Measurements from ENCODE around the gene PKN2. TPM values are rescaled to one million over a fixed set of nuclear protein-coding genes. Genes with fewer than 3 reads are reported as not detected.

PKN2 gene
- total RNA-seq, 2 donors from 2014 or later: 29.7 to 66.9 TPM

GRCh38 chr1:88783145-88783544, 99.1 kb downstream of the PKN2 start:
- no peak overlapping the region for H3K4me3 ChIP-seq
- no peaks in the 10 kb centered on the region for H3K9me3 ChIP-seq
- no peaks in the 10 kb centered on the region for H3K27me3 ChIP-seq (replicated peaks; ENCODE audit: insufficient read depth)
- H3K27ac ChIP-seq: no peak overlapping the region
- peaks cover 4% of the 10 kb centered on the region for H3K36me3 ChIP-seq
- no peak for ATAC-seq (ENCODE audit: insufficient number of reproducible peaks, low FRiP score, low read depth)
- no peak for DNase-seq (ENCODE audit: low spot score)
- TF ChIP-seq CTCF (IDR thresholded peaks at IDR 0.05): no peak
- H3K4me1 ChIP-seq (ENCODE audit: control insufficient read depth in 1 of 2, low read depth in 2 of 2): no peaks in the 10 kb centered on the region

DNA sequence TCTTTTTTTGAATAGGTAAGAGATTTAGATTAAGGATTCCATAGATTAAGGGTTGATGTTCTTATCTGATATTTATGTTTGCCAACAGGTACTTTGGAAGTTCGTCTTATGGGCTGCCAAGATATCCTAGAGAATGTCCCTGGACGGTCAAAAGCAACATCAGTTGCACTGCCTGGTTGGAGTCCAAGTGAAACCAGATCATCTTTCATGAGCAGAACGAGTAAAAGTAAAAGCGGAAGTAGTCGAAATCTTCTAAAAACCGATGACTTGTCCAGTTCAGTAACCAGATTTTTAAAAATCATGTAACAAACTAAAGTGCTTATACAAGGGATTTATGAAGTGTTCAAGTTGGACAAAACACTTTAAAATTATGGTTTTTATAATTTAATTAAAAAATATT, 100.5 kb downstream of the PKN2 start:
- no peaks in the 10 kb centered on the region for H3K4me1 ChIP-seq (ENCODE audit: control insufficient read depth in 1 of 2, low read depth in 2 of 2)
- no peak overlapping the region for H3K4me3 ChIP-seq
- no peak for DNase-seq (ENCODE audit: low spot score)
- H3K36me3 ChIP-seq: peaks cover 4% of the 10 kb centered on the region
- no peaks in the 10 kb centered on the region for H3K9me3 ChIP-seq
- no peaks in the 10 kb centered on the region for H3K27me3 ChIP-seq (replicated peaks; ENCODE audit: insufficient read depth)
- ATAC-seq (ENCODE audit: insufficient number of reproducible peaks, low FRiP score, low read depth): no peak
- H3K27ac ChIP-seq: no peak overlapping the region
- TF ChIP-seq CTCF (IDR thresholded peaks at IDR 0.05): no peak

GRCh38 chr1:88787023-88787903, 103.2 kb downstream of the PKN2 start:
- Histone ChIP-seq H3K4me3 (no peak overlapping the region), H3K9me3 (no peaks in the 10 kb centered on the region), H3K4me1 (ENCODE audit: control insufficient read depth in 1 of 2, low read depth in 2 of 2) (no peaks in the 10 kb centered on the region), H3K27ac (no peak overlapping the region), H3K27me3 (replicated peaks; ENCODE audit: insufficient read depth) (no peaks in the 10 kb centered on the region), H3K36me3 (peaks cover 7% of the 10 kb centered on the region)
- TF ChIP-seq CTCF (IDR thresholded peaks at IDR 0.05): no peak
- DNase-seq (ENCODE audit: low spot score) (no peak), ATAC-seq (ENCODE audit: insufficient number of reproducible peaks, low FRiP score, low read depth) (no peak)

DNA sequence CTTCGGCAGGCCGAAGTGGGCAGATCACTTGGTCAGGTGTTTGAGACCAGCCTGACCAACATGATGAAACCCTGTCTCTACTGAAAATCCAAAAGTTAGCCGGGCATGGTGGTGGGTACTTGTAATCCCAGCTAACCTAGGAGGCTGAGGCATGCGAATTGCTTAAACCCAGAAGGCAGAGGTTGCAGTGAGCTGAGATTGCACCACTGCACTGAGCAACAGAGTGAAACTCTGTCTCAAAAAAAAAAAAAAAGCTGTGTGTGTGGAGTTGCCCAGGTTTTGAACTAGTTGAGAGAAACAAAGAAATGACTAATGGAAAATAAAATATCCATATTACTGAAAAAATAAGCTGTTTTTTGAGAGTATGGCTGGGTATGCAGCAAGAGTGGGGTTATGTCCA, 107.1 kb downstream of the PKN2 start:
- no peak for ATAC-seq (ENCODE audit: insufficient number of reproducible peaks, low FRiP score, low read depth)
- DNase-seq (ENCODE audit: low spot score): no peak
- Histone ChIP-seq H3K27ac (no peak overlapping the region), H3K36me3 (peaks cover 7% of the 10 kb centered on the region), H3K27me3 (replicated peaks; ENCODE audit: insufficient read depth) (no peaks in the 10 kb centered on the region), H3K4me3 (no peak overlapping the region), H3K4me1 (ENCODE audit: control insufficient read depth in 1 of 2, low read depth in 2 of 2) (no peaks in the 10 kb centered on the region), H3K9me3 (no peaks in the 10 kb centered on the region)
- TF ChIP-seq CTCF (IDR thresholded peaks at IDR 0.05): no peak

GRCh38 chr1:88799491-88799890, 115.4 kb downstream of the PKN2 start:
- Histone ChIP-seq H3K27ac (no peak overlapping the region), H3K27me3 (replicated peaks; ENCODE audit: insufficient read depth) (no peaks in the 10 kb centered on the region), H3K36me3 (peaks cover 12% of the 10 kb centered on the region), H3K4me1 (ENCODE audit: control insufficient read depth in 1 of 2, low read depth in 2 of 2) (no peaks in the 10 kb centered on the region), H3K4me3 (no peak overlapping the region), H3K9me3 (no peaks in the 10 kb centered on the region)
- TF ChIP-seq CTCF (IDR thresholded peaks at IDR 0.05): no peak
- DNase-seq (ENCODE audit: low spot score): no peak
- no peak for ATAC-seq (ENCODE audit: insufficient number of reproducible peaks, low FRiP score, low read depth)

All from thoracic aorta (tissue), 2 donors.